H9 (cell line): Measurements from ENCODE around the gene MAD1L1. TPM values are rescaled to one million over a fixed set of nuclear protein-coding genes. Genes with fewer than 3 reads are reported as not detected.

Experiments
- DNase-seq: peaks from one replicate; pipeline ENCODE4 v3.0.0-alpha.2; 2017
- H2AFZ ChIP-seq: one replicate; pipeline ENCODE4 v1.6.1; 2013; ENCODE audit warnings: mild to moderate bottlenecking, low read length, control low read depth, moderate library complexity
- H2AK5ac ChIP-seq: 2 replicates; pipeline ENCODE4 v1.6.1; 2013; ENCODE audit warnings: low read length, control low read depth, mixed read lengths; ENCODE audit not compliant: insufficient read length
- H2BK120ac ChIP-seq: one replicate; pipeline ENCODE4 v1.6.1; 2013; ENCODE audit warnings: low read depth, mild to moderate bottlenecking, low read length, control low read depth, inconsistent platforms; ENCODE audit not compliant: poor library complexity, severe bottlenecking
- H2BK12ac ChIP-seq: 2 replicates; pipeline ENCODE4 v1.6.1; 2013; ENCODE audit warnings: low read length, control low read depth, mixed read lengths, low read depth; ENCODE audit not compliant: insufficient read length
- H2BK15ac ChIP-seq: 2 replicates; pipeline ENCODE4 v1.6.1; 2013; ENCODE audit warnings: low read depth, low read length, control low read depth
- H2BK20ac ChIP-seq: one replicate; pipeline ENCODE4 v1.6.1; 2013; ENCODE audit warnings: low read depth, mild to moderate bottlenecking, low read length, control low read depth, inconsistent platforms; ENCODE audit not compliant: poor library complexity, severe bottlenecking
- H2BK5ac ChIP-seq: 2 replicates; pipeline ENCODE4 v1.6.1; 2013; ENCODE audit warnings: low read length, control low read depth, mixed read lengths; ENCODE audit not compliant: insufficient read length
- H3K14ac ChIP-seq: 2 replicates; pipeline ENCODE4 v1.6.1; 2013; ENCODE audit warnings: low read length, control low read depth; ENCODE audit not compliant: insufficient read depth
- H3K18ac ChIP-seq: 2 replicates; pipeline ENCODE4 v1.6.1; 2013; ENCODE audit warnings: low read depth, mild to moderate bottlenecking, mixed read lengths, low read length, control low read depth; ENCODE audit not compliant: insufficient read length
- H3K23ac ChIP-seq: 2 replicates; pipeline ENCODE4 v1.6.1; 2013; ENCODE audit warnings: low read length, control low read depth, mixed read lengths, low read depth; ENCODE audit not compliant: insufficient read length
- H3K23me2 ChIP-seq: 2 replicates; pipeline ENCODE4 v1.6.1; 2013; ENCODE audit warnings: low read depth, mild to moderate bottlenecking, mixed read lengths, low read length, control low read depth; ENCODE audit not compliant: insufficient read length, poor library complexity, severe bottlenecking
- H3K27ac ChIP-seq: 2 replicates; pipeline ENCODE4 v1.5.1; 2013; ENCODE audit warnings: low read length, control low read depth, mixed read lengths, low read depth; ENCODE audit not compliant: insufficient read length
- H3K27me3 ChIP-seq: 2 replicates; pipeline ENCODE4 v1.6.1; 2013; ENCODE audit warnings: low read length, control low read depth, inconsistent platforms; ENCODE audit not compliant: insufficient read depth
- H3K4ac ChIP-seq: 2 replicates; pipeline ENCODE4 v1.6.1; 2013; ENCODE audit warnings: low read depth, mild to moderate bottlenecking, control low read depth, inconsistent platforms, low read length, moderate library complexity
- H3K4me1 ChIP-seq: 2 replicates; pipeline ENCODE4 v1.6.1; 2013; ENCODE audit warnings: low read length, control low read depth, inconsistent platforms; ENCODE audit not compliant: insufficient read depth
- H3K4me2 ChIP-seq: 2 replicates; pipeline ENCODE4 v1.6.1; 2013; ENCODE audit warnings: low read length, control low read depth, mixed read lengths; ENCODE audit not compliant: insufficient read length, insufficient read depth
- H3K56ac ChIP-seq: 2 replicates; pipeline ENCODE4 v1.6.1; 2013; ENCODE audit warnings: low read depth, mild to moderate bottlenecking, mixed read lengths, low read length, control low read depth; ENCODE audit not compliant: insufficient read length
- H3K79me1 ChIP-seq: 2 replicates; pipeline ENCODE4 v1.6.1; 2013; ENCODE audit warnings: low read depth, mild to moderate bottlenecking, moderate library complexity, low read length, control low read depth, inconsistent platforms; ENCODE audit not compliant: insufficient read depth, poor library complexity, severe bottlenecking
- H3K79me2 ChIP-seq: 2 replicates; pipeline ENCODE4 v1.6.1; 2013; ENCODE audit warnings: low read length, control low read depth, inconsistent platforms; ENCODE audit not compliant: insufficient read depth
- H3K9ac ChIP-seq: 2 replicates; pipeline ENCODE4 v1.6.1; 2013; ENCODE audit warnings: low read length, control low read depth, mixed read lengths; ENCODE audit not compliant: insufficient read length; ENCODE audit errors: extremely low read depth
- H3K9me3 ChIP-seq: one replicate; pipeline ENCODE4 v1.6.1; 2013; ENCODE audit warnings: low read depth, low read length, inconsistent platforms; ENCODE audit not compliant: control insufficient read depth
- H3T11ph ChIP-seq: one replicate; pipeline ENCODE4 v1.6.1; 2013; ENCODE audit warnings: mild to moderate bottlenecking, low read length, control low read depth, inconsistent platforms
- H4K20me1 ChIP-seq: one replicate; pipeline ENCODE4 v1.6.1; 2013; ENCODE audit not compliant: control insufficient read depth, insufficient read length, insufficient read depth
- H4K5ac ChIP-seq: 2 replicates; pipeline ENCODE4 v1.6.1; 2013; ENCODE audit warnings: low read depth, mild to moderate bottlenecking, mixed read lengths, low read length, control low read depth; ENCODE audit not compliant: insufficient read length
- H4K8ac ChIP-seq: replicated peaks from 2 replicates; pipeline ENCODE4 v1.6.1; 2013; ENCODE audit warnings: low read length, control low read depth, mixed read lengths, low read depth; ENCODE audit not compliant: insufficient read length
- H4K91ac ChIP-seq: 2 replicates; pipeline ENCODE4 v1.6.1; 2013; ENCODE audit warnings: low read depth, mild to moderate bottlenecking, moderate library complexity, mixed read lengths, low read length, control low read depth; ENCODE audit not compliant: insufficient read length
- H3K27ac Mint-ChIP-seq, 3 experiments: 2 replicates in 2 of 3; 3 replicates in 1 of 3; pipeline ENCODE4 v1.8.0; 2020 to 2021; ENCODE audit warnings: mixed read lengths in 3 of 3, mild to moderate bottlenecking in 1 of 3, moderate library complexity in 1 of 3
- H3K27me3 Mint-ChIP-seq: 2 replicates; pipeline ENCODE4 v1.8.0; 2021; ENCODE audit warnings: low read depth, mild to moderate bottlenecking, moderate library complexity, mixed read lengths
- H3K36me3 Mint-ChIP-seq, 3 experiments: 2 replicates in 2 of 3; 3 replicates in 1 of 3; pipeline ENCODE4 v1.8.0; 2020 to 2021; ENCODE audit warnings: low read depth in 3 of 3, mixed read lengths in 3 of 3; ENCODE audit not compliant: insufficient read depth in 1 of 3
- H3K4me1 Mint-ChIP-seq, 2 experiments: 2 replicates each; pipeline ENCODE4 v1.8.0; 2020; ENCODE audit warnings: mixed read lengths in 2 of 2
- H3K4me3 Mint-ChIP-seq, 2 experiments: 2 replicates in 1 of 2; 3 replicates in 1 of 2; pipeline ENCODE4 v1.8.0; 2020 to 2021; ENCODE audit warnings: mild to moderate bottlenecking in 2 of 2, mixed read lengths in 2 of 2, moderate library complexity in 1 of 2
- H3K9me3 Mint-ChIP-seq, 2 experiments: 2 replicates in 1 of 2; 3 replicates in 1 of 2; pipeline ENCODE4 v1.8.0; 2020; ENCODE audit warnings: mild to moderate bottlenecking in 2 of 2, mixed read lengths in 2 of 2, moderate library complexity in 1 of 2
- CTCF ChIP-seq: fragments of 200-600 bp; sonication (generic); conservative IDR thresholded peaks from 3 replicates; pipeline ENCODE4 v1.8.0; 2021; ENCODE audit warnings: antibody characterized with exemption, mild to moderate bottlenecking
- WGBS: extraction: QIAGEN DNeasy Blood & Tissue Kit; methylation state at CpG from one replicate; pipeline ENCODE4 v1.1.7; 2013; ENCODE audit warnings: missing lambda C conversion rate, low lambda C conversion rate, mixed read lengths; ENCODE audit not compliant: insufficient read length; ENCODE audit errors: extremely low coverage; 5-methylcytosine and 5-hydroxymethylcytosine counted together
- total RNA-seq: library from RNA; stranded (reverse); gene quantifications from 2 replicates; pipeline ENCODE4 v1.2.1, GENCODE V29; 2021

MAD1L1 gene
- total RNA-seq, 1 experiment from 2014 or later, result 39.0 TPM

GRCh38 chr7:2280424-2280823 lies 47.7 kb upstream of the MAD1L1 start:
- Histone ChIP-seq H3K27ac (no peak overlapping the region), H3K4me2 (no peak overlapping the region), H2AFZ (no peak overlapping the region), H3K4ac (no peak overlapping the region), H3K23ac (no peak overlapping the region), H3K79me2 (no peaks in the 10 kb centered on the region), H2AK5ac (no peak overlapping the region), H4K5ac (no peak overlapping the region), H3K18ac (no peak overlapping the region), H2BK12ac (no peak overlapping the region), H2BK15ac (no peak overlapping the region), H3K56ac (no peak overlapping the region), H3K79me1 (no peaks in the 10 kb centered on the region), H3K4me1 (no peaks in the 10 kb centered on the region), H3T11ph (no peak overlapping the region), H2BK5ac (no peak overlapping the region), H3K9ac (no peak overlapping the region), H2BK20ac (no peak overlapping the region), H2BK120ac (no peak overlapping the region), H4K8ac (no peak overlapping the region), H4K91ac (no peak overlapping the region), H3K14ac (no peak overlapping the region), H3K23me2 (no peaks in the 10 kb centered on the region), H3K27me3 (no peaks in the 10 kb centered on the region), H4K20me1 (no peaks in the 10 kb centered on the region), H3K9me3 (no peaks in the 10 kb centered on the region)
- peaks cover 0 to 15% (median 6%) of the 10 kb centered on the region in 3 experiments; a peak in 4 of 7 replicates for H3K36me3 Mint-ChIP-seq
- no peaks in the 10 kb centered on the region for H3K27me3 Mint-ChIP-seq
- no peaks in the 10 kb centered on the region for H3K9me3 Mint-ChIP-seq
- TF ChIP-seq CTCF, result no peak
- peaks cover 12 to 23% of the 10 kb centered on the region in 2 experiments for H3K4me1 Mint-ChIP-seq
- no peak overlapping the region for H3K4me3 Mint-ChIP-seq
- H3K27ac Mint-ChIP-seq, result no peak overlapping the region
- no peak for DNase-seq
- WGBS, result no CpG with 5 or more reads among the region's 2 CpGs
